HepG2 (cell line): ENCODE measurements around the gene RECQL5. TPM values are rescaled to one million over a fixed set of nuclear protein-coding genes. Genes with fewer than 3 reads are reported as not detected.
A peak's percentile ranks its signal among the peaks of the same experiment; 100 is the strongest.

Source experiments
- AHR ChIP-seq: IDR thresholded peaks from 2 replicates; pipeline ENCODE4 v1.6.1; 2018; ENCODE audit warnings: missing genetic modification reagents, missing compliant biosample characterization
- FOXK2 ChIP-seq: fragments of 450-650 bp; IDR thresholded peaks from 2 replicates; pipeline ENCODE4 v1.6.1; 2016
- GZF1 ChIP-seq: sonication (generic); formaldehyde crosslinking; IDR thresholded peaks from 2 replicates; pipeline ENCODE4 v1.5.1; 2020; ENCODE audit warnings: mild to moderate bottlenecking, missing genetic modification reagents
- KMT2B ChIP-seq: IDR thresholded peaks from 2 replicates; pipeline ENCODE4 v1.6.1; 2016; ENCODE audit warnings: missing genetic modification reagents, missing compliant biosample characterization
- MEF2D ChIP-seq: sonication (generic); formaldehyde crosslinking; IDR thresholded peaks from 2 replicates; pipeline ENCODE4 v1.5.1; 2020; ENCODE audit warnings: mild to moderate bottlenecking, missing genetic modification reagents
- NR2F1 ChIP-seq, 2 experiments: fragments of 450-650 bp in 1 of 2; formaldehyde crosslinking in 1 of 2; IDR thresholded peaks; 2 replicates each; pipeline versions ENCODE4 v1.5.0 to v1.6.1; 2016 to 2020; ENCODE audit warnings: mild to moderate bottlenecking in 1 of 2, missing compliant biosample characterization in 1 of 2, missing genetic modification reagents in 1 of 2, moderate library complexity in 1 of 2
- NRL ChIP-seq: sonication (generic); formaldehyde crosslinking; IDR thresholded peaks from 2 replicates; pipeline ENCODE4 v1.5.0; 2020; ENCODE audit warnings: missing genetic modification reagents, mild to moderate bottlenecking, moderate library complexity, borderline replicate concordance
- RFX1 ChIP-seq: fragments of 450-650 bp; IDR thresholded peaks from 2 replicates; pipeline ENCODE4 v1.6.1; 2017
- SMAD9 ChIP-seq: sonication (generic); formaldehyde crosslinking; IDR thresholded peaks from 2 replicates; pipeline ENCODE4 v1.5.1; 2020; ENCODE audit warnings: mild to moderate bottlenecking, missing genetic modification reagents
- ZBED4 ChIP-seq: sonication (generic); formaldehyde crosslinking; IDR thresholded peaks from 2 replicates; pipeline ENCODE4 v1.4.0; 2020; ENCODE audit warnings: missing genetic modification reagents, borderline replicate concordance
- ZBTB7B ChIP-seq: sonication (generic); formaldehyde crosslinking; IDR thresholded peaks from 2 replicates; pipeline ENCODE4 v1.4.0; 2020; ENCODE audit warnings: missing genetic modification reagents
- ZIK1 ChIP-seq: sonication (generic); formaldehyde crosslinking; IDR thresholded peaks from 2 replicates; pipeline ENCODE4 v1.5.0; 2020; ENCODE audit warnings: mild to moderate bottlenecking, low read depth, missing genetic modification reagents, borderline replicate concordance
- ZNF101 ChIP-seq: sonication (generic); formaldehyde crosslinking; IDR thresholded peaks from 2 replicates; pipeline ENCODE4 v1.4.0; 2020; ENCODE audit warnings: mild to moderate bottlenecking, low read depth, missing genetic modification reagents, borderline replicate concordance
- ZNF205 ChIP-seq: IDR thresholded peaks from 2 replicates; pipeline ENCODE4 v1.6.1; 2018; ENCODE audit warnings: missing biosample characterization, missing genetic modification reagents
- ZNF234 ChIP-seq: sonication (generic); formaldehyde crosslinking; conservative IDR thresholded peaks from 2 replicates; pipeline ENCODE4 v1.5.1; 2020; ENCODE audit warnings: mild to moderate bottlenecking, missing genetic modification reagents
- ZNF263 ChIP-seq: sonication (generic); formaldehyde crosslinking; IDR thresholded peaks from 2 replicates; pipeline ENCODE4 v1.4.0; 2020; ENCODE audit warnings: missing genetic modification reagents
- ZNF543 ChIP-seq: sonication (generic); formaldehyde crosslinking; IDR thresholded peaks from 2 replicates; pipeline ENCODE4 v1.4.0; 2020; ENCODE audit warnings: mild to moderate bottlenecking, missing genetic modification reagents
- polyA plus RNA-seq, 8 experiments: library from polyadenylated mRNA; depleted of rRNA in 3 of 8; stranded (reverse) in 7 of 8; unstranded in 1 of 8; fragments of >200 nt; fragmentation: Illumina TruSeq in 4 of 8; extraction: Trizol in 4 of 8; gene quantifications; 2 replicates each; pipeline versions ENCODE4 v1.2.1 to v1.2.3, GENCODE V29; 2011 to 2016; ENCODE audit warnings: low read depth in 4 of 8, missing spikeins in 1 of 8, mixed read lengths in 1 of 8; ENCODE audit not compliant: insufficient read depth in 1 of 8
- total RNA-seq, 5 experiments: library from RNA; depleted of rRNA; stranded (reverse); fragments of >200 nt; fragmentation: Illumina TruSeq; extraction: Trizol; gene quantifications; 2 replicates each; pipeline ENCODE4 v1.2.3, GENCODE V29; 2016; ENCODE audit warnings: low read depth in 1 of 5
- TF ChIP-seq, protein P1 (sequence below): IDR thresholded peaks from 2 replicates; pipeline ENCODE4 v1.6.1; 2016; ENCODE audit warnings: missing biosample characterization, missing genetic modification reagents, low read depth
- TF ChIP-seq, protein P2 (sequence below): sonication (generic); formaldehyde crosslinking; IDR thresholded peaks from 2 replicates; pipeline ENCODE4 v1.4.0; 2020; ENCODE audit warnings: missing genetic modification reagents
- TF ChIP-seq, protein P3 (sequence below): sonication (generic); formaldehyde crosslinking; IDR thresholded peaks from 2 replicates; pipeline ENCODE4 v1.4.0; 2020; ENCODE audit warnings: missing genetic modification reagents

Gene RECQL5
- total and polyA plus RNA-seq, 2 of the 13 experiments (the other 11 are each of a cell fraction or from before 2014, with no cell fraction given), result 27.7 to 32.0 TPM

- no peak for TF ChIP-seq ZBED4
- no peak for TF ChIP-seq FOXK2
- no peak for TF ChIP-seq ZNF101 (CRISPR knock-in tag)
- no peak for TF ChIP-seq NRL (CRISPR knock-in tag)
- TF ChIP-seq GZF1 (CRISPR knock-in tag), result no peak
- peak; percentile 63; the same call in 1 of the 2 replicates for TF ChIP-seq ZBTB7B (CRISPR knock-in tag)
- TF ChIP-seq, protein P1, sequence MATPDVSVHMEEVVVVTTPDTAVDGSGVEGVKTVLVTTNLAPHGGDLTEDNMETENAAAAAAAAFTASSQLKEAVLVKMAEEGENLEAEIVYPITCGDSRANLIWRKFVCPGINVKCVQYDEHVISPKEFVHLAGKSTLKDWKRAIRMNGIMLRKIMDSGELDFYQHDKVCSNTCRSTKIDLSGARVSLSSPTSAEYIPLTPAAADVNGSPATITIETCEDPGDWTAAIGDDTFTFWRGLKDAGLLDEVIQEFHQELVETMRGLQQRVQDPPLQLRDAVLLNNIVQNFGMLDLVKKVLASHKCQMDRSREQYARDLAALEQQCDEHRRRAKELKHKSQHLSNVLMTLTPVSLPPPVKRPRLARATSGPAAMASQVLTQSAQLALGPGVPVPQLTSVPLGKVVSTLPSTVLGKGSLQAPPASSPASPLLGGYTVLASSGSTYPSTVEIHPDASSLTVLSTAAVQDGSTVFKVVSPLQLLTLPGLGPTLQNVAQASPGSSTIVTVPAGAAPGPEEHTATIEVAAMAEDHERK (CRISPR knock-in tag), result no peak
- TF ChIP-seq NR2F1 (CRISPR knock-in tag; IDR thresholded peaks at IDR 0.05), result no peak
- TF ChIP-seq MEF2D (CRISPR knock-in tag), result no peak
- TF ChIP-seq SMAD9 (CRISPR knock-in tag), result no peak
- TF ChIP-seq ZIK1 (CRISPR knock-in tag), result no peak
- TF ChIP-seq ZNF263 (CRISPR knock-in tag), result 0 out of 2 replicates have a peak, but pooled peaks have one; percentile 26
- TF ChIP-seq, protein P2, sequence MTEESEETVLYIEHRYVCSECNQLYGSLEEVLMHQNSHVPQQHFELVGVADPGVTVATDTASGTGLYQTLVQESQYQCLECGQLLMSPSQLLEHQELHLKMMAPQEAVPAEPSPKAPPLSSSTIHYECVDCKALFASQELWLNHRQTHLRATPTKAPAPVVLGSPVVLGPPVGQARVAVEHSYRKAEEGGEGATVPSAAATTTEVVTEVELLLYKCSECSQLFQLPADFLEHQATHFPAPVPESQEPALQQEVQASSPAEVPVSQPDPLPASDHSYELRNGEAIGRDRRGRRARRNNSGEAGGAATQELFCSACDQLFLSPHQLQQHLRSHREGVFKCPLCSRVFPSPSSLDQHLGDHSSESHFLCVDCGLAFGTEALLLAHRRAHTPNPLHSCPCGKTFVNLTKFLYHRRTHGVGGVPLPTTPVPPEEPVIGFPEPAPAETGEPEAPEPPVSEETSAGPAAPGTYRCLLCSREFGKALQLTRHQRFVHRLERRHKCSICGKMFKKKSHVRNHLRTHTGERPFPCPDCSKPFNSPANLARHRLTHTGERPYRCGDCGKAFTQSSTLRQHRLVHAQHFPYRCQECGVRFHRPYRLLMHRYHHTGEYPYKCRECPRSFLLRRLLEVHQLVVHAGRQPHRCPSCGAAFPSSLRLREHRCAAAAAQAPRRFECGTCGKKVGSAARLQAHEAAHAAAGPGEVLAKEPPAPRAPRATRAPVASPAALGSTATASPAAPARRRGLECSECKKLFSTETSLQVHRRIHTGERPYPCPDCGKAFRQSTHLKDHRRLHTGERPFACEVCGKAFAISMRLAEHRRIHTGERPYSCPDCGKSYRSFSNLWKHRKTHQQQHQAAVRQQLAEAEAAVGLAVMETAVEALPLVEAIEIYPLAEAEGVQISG (CRISPR knock-in tag), result peak; percentile 28; the same call in 1 of the 2 replicates
- no peak for TF ChIP-seq KMT2B
- no peak for TF ChIP-seq RFX1
- TF ChIP-seq AHR (CRISPR knock-in tag), result 0 out of 2 replicates have a peak, but pooled peaks have one; percentile 23
- no peak for TF ChIP-seq ZNF205 (CRISPR knock-in tag)
- TF ChIP-seq, protein P3, sequence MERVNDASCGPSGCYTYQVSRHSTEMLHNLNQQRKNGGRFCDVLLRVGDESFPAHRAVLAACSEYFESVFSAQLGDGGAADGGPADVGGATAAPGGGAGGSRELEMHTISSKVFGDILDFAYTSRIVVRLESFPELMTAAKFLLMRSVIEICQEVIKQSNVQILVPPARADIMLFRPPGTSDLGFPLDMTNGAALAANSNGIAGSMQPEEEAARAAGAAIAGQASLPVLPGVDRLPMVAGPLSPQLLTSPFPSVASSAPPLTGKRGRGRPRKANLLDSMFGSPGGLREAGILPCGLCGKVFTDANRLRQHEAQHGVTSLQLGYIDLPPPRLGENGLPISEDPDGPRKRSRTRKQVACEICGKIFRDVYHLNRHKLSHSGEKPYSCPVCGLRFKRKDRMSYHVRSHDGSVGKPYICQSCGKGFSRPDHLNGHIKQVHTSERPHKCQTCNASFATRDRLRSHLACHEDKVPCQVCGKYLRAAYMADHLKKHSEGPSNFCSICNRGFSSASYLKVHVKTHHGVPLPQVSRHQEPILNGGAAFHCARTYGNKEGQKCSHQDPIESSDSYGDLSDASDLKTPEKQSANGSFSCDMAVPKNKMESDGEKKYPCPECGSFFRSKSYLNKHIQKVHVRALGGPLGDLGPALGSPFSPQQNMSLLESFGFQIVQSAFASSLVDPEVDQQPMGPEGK (CRISPR knock-in tag), result peak; percentile 69
- no peak for TF ChIP-seq ZNF234 (CRISPR knock-in tag)
- TF ChIP-seq ZNF543, result no peak
Measured at GRCh38 chr17:75625813-75626486, 41.0 kb downstream of the RECQL5 start (continued).
